HG02970 (cell line): ENCODE measurements around the gene MTCL1.

Source experiments
- ATAC-seq: cut with Tn5 transposase; IDR thresholded peaks from one replicate; pipeline ENCODE4 v1.9.1; 2021; ENCODE audit warnings: mild to moderate bottlenecking, moderate library complexity, moderate number of reproducible peaks; ENCODE audit not compliant: unreplicated experiment, low FRiP score

MTCL1 gene

DNA sequence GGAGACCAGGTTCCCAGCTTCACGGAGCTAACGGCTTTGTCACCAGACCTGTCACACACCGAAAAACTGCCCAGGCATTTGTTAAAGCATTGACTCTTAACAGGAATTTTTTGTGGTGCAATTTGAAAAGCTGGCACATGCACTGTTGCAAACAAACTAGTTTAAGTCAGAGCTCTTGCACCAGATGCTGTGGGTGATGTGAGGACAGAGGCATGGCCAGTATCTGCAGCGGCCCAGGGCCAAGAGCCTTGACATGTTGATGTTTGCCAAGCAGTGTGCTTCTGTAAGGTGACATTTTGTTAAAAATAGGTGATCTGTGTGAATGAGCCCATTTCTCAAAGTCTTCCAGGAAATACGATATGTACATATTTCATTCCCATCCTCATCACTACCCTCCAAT, 142.5 kb downstream of the MTCL1 start:
- no peak for ATAC-seq

DNA sequence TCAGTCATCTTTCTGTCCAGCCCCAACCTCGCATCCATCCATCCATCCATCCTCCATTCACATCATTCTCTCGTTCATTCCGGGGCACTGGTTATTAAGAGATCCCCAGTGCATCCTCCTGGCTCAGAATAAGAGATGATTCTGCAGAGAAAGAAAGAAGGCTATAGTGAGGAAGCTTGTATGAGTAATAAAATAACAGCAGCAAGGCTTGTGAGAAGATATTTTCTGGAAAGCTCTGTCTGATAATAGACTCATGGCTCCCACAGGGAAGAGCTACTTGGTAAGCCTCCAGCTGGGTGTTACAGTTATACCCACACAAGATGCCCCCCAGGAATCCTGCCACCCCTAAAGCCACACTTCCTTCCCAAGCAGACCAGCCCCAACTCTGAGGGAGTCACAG, 143.2 kb downstream of the MTCL1 start:
- ATAC-seq: no peak

DNA sequence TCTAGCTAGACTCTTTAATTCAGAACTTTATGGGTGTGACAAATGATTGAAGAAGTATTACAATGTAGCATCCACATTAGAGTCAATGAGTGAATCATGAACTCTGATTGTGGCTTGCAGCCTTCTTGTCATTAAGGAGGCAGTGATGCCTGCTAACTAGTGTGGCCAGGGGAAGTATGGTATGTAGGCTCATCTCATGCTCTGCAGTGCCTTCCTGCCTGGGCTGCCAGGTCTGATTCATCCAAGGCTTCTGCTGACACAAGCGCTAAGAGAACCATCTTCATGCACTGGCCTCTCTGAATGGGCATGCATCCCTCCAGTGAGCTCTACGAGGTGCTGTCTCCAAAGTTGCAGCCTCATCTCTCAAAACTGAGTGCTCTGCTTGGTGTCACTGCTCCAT, 144.3 kb downstream of the MTCL1 start:
- no peak for ATAC-seq

DNA sequence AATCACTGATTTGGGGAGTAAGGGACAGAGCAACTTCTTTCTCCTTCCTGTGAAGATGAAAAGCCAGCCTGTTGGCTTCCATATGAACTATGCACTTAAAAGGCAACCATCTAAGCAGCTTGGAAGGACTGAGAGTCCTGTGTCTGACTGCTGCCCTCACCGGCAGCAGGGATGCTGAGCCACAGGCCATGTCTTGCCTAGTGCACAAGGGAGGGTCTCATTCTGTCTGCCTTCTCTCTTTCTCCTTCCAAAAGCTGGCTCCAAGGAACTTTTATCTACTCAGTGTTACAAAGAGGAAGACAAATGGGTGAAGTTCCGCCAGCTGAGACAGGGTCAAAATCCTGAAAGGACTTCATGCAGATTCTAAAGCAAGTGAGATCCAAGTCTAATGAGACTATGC, 146.3 kb downstream of the MTCL1 start:
- no peak for ATAC-seq

DNA sequence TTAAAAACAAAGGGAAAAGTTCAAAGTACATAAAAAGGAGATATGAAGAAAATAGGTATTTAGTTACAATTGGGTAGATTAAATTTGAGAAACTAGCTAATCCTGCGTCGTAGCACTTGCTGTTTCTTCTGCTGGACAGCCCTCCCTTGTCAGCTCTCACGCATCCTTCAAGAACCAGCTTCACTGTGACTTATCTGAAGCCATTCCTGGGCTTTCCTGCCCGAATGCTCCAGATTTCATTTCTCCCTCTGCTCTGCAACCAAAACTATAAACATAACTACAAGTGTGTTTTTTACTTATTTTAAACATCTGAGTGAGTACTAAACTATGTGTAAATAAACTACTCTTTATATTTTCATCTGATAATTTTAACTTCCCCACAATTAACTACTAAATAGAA, 149.2 kb downstream of the MTCL1 start:
- ATAC-seq: no peak

DNA sequence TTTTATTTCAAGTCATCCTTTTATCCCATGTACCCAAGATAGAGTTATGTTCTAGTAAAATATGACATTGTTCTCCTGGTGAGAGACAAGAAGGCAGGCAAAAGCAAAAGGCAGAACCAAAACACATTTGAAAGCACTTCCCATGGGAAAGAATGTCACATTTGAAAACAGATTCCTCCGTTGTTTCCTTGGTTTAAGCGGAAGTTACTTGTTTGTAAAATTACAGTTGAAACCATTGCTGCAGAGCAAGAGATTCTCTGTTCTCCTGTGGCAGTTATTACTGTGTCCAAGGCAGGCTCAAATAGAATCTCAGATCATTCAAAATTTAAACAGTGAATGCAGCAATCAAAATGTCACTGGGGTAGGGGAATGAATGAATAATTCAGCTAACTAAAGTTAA, 149.6 kb downstream of the MTCL1 start:
- no peak for ATAC-seq

DNA sequence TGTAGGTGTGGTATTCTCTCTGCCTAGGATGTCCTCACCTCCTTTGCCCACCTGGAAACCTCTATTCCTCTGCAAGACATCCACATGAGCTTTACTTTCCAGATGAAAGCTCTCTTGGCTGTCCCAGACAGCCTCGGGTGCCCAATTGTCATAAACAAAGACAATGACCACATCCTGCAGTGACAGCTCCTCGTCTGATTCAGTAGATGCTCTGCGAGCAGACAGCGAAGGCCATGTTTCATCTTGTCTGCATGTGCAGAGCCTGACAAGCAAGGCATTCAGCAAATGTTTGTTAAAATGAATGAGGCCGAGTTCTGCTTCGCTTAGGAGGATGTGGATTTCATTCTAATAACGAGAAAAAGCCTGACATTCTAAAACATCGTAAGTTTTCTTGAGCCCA, 150.9 kb downstream of the MTCL1 start:
- no peak for ATAC-seq

DNA sequence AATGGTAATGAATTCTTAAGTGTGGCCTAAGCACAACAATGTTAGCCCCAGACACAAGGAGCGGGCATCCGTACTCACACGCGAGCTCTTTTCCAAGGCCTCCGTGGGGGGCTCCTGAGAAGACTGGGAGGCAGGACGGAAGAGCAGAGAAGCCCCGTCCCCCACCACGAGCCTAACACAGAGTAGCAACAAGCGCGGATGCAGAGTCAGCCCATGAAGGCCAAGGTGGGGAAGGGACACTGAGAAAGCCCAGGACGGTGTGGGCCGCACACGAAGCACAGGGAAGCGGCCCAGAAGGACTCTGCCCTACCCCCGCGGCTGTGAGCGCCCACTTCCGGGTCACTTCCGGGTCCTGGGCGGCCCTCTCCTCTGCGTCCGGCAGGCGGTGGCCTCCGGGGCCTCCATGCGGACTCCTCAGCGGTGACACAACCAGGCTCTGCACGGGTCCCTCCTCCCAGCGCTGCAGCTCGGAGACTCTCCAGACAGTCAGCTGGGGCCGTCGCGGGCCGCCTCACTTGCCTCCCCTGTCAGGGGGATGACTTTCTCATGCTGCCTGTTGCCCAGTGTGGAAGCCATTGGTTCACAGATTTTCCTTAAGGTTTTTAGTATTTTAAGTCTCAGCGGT, 151.5 kb downstream of the MTCL1 start:
- no peak for ATAC-seq

DNA sequence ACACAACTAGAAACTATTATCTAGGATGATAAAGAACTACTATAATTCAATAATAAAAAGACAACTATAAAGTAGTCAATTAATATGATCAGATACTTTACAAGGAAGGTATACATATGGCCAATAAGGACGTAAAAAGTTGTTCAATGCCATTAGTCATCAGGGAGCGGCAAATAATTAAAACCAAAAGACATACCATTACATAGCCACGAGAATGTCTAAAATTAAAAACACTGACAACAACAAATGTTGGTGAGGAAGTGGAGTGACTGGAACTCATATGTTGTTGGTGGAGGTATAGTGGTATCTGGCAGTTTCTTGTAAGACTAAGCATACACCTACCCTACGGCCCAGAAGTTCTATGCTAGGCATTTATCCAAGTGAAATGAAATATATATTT, 152.4 kb downstream of the MTCL1 start:
- ATAC-seq: no peak

DNA sequence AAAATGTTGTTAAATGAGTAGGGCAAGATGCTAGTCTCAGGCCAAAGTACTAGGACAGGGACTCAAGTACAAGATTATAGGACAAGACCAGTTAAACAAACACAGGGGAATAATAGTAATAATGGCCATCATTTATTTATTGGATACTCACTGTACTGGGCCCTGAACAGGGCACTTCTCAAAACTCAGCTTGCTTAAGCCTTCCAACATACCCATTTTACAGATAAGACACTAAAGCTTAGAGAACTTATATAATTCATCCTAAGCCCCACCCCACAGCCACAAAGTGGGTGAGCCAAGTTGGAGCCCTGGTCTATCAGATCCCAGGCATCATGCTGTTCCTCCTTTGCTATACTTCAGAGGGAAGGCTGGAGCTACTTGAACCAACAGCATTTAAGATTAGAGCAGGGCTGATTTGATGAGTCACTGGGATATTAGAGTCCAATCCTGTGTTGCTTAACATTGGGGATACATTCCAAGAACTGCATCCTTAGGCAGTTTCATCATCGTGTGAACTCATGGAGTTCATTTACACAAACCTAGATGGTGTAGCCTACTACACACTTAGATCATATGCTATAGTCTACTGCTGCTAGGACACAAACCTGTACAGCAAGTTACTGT, 153.6 kb downstream of the MTCL1 start:
- no peak for ATAC-seq

DNA sequence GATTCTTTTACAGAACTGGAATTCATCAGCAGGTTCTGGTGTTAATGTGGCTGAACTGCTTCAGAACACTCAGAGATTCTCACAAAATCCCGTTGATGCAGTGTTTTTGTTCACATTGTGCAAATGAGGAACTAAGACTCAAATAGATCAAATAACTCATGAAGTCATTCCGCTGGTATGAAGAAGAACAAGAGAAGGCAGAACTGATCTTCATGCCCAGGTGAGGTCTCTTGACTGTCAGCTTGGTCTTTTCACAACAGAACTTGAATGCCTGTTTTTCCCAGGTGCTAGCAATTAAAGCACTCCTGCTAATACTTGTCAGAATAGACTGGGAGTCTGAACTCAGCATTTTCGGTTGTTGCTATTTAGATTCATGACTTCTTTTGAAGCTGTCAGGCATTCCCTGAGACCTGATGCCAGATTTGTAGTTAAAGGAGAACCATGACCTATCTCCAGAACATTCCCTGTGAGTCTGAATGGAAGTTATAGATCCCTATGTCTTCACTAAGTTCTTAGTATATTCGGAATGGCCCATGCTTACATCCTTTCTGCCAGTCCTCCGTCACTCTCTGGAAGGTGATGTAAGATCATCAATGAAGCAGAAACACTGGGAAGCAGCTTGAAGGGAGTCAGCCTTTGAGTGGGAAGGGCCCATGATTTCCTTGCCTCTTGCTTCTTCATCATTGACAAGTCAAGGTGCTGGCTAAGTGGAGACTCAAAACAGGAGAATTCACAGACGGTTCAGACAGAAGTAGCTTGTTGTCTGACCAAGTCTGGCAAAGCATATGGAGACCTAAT, 155.7 kb downstream of the MTCL1 start:
- no peak for ATAC-seq

DNA sequence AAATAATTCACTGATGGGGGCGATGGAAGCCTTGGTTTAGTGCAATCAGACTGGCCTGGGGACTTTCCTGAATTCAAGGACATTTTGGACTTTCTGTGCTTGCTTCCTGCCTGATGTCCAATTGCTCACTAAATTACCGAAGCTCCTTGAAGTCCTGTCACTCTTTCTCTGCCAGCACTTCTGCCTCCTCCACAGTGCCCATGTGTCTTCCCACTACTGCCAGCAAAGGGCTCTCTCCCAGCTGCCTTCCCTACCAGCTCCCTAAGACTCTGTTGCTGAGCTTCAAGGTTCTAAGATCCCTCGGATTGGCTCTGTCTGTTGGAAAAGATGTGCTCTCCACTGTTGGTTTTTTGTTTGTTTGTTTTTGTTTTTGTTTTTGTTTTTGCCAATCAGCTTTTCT, 158.1 kb downstream of the MTCL1 start:
- ATAC-seq: no peak

DNA sequence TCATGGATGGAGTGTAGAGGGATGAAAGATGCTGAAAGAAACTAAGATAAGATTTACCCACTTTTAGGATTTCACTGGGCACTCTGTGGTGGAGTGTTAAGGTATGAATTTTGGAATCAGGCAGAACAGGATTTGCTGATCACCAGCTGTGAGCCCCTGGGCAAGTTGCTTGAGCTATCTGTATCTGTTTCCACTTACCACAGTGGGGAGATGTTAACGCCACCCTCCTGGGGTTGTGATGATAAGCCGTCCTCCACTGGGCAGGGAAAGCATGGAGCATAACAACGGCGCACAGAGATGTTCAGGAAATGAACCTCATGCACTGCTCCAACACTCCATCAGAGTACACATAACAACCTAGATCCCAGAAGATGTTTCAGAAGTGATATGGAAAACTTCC, 160.6 kb downstream of the MTCL1 start:
- ATAC-seq: no peak

DNA sequence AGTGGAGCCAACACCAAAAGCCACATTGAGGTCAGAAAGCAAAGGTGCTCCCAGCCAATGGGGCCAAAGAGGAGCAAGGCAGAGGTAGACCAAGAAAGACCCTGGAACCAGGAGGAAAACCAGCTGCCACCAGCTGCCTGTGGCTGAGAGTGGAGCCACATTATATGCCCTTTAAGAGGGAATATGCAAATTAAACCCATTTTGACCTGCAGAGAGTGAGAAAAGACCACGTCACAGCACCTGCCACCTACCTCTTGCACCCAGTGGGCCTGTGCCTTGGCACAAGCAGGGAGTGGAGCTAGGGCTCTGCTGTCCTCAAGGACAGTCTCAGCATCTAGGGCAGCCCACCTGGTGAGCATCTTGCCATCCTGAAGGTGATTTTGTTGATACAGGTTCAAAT, 161.3 kb downstream of the MTCL1 start:
- ATAC-seq: no peak

DNA sequence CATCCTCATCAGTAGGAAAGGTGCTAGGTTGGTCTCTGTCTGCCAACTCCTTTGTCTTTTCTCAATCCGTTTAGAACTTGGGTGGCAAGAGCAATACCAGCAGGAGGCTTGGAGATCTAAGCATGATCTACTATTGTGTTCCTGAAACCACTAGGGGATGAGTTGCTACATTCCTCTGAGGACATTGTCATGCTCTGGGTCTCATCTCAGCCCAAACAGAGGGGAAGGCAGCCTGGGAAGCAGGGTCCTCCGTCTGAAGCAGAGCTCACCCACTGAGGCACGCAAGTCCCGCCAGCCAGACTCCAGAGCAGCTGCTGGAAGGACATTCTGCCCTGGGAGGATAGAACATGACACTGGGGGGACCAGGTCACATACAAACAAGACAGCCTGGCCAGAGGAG, 162.9 kb downstream of the MTCL1 start:
- ATAC-seq: no peak

DNA sequence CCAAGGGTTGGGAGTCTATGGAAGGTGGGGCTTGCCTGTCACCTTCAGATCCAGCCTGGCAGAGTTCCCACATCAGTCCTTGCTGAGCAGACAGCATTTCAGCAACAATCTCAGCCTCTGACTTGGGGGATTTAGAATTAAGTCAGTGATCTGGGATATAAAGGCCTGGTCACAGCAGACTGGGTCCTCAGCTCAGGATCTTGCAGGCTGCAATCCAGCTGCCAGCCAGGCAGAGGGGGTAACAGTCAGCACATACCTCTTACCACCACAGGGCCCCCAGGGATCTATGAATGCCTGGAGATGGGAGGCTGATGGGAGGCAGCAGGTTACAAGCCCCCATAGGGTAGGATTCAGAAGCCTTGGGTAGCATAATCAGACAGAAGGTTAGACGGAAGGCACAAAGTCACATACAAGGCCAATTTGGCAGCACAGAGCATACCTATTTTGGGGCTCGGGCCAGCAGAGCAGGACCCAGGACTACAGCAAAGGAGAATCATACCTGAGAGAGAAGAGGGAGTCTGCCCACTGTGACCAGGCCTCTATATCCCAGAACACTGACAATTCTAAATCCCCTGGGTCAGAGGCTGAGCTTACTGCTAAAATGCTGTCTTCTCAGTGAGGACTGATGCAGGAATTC, 163.5 kb downstream of the MTCL1 start:
- ATAC-seq: no peak

DNA sequence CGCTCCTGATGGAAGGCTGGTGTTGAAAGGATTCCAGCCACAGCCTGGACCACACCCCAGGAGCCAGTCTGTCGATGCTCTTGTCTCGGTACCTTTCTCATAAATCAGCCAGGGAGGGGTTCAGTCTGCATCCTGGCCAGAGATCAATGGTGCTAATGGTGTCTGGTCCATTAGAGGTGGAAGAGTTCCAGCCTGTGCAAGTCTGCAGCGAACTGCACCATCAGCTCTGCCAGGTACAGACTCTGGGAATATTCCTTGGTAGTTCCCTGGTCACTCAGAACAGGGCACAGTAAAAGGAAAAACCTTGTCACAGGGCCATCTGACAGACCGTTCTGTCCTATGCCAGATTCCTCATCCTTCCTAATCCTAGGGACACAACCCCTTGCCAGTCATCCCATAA, 164.3 kb downstream of the MTCL1 start:
- no peak for ATAC-seq

DNA sequence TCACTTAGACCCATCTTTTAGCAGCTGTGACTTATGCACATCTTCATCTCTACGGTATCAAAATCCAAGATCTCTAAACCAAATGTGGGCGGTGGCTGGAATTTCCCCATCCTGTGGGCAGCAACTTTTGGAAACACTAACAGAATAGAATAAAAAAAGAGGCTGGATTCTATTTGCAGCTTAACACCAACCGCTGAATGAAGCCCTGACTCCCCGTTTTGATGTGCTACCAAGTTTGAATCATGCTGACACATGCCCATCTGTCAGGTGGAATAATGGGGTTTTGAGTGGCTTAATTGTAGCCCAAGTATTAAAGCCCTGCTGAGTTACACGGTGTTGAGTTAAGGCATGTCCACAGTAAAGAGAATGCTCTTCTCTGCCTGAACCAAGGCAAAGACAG, 165.2 kb downstream of the MTCL1 start:
- ATAC-seq: no peak

DNA sequence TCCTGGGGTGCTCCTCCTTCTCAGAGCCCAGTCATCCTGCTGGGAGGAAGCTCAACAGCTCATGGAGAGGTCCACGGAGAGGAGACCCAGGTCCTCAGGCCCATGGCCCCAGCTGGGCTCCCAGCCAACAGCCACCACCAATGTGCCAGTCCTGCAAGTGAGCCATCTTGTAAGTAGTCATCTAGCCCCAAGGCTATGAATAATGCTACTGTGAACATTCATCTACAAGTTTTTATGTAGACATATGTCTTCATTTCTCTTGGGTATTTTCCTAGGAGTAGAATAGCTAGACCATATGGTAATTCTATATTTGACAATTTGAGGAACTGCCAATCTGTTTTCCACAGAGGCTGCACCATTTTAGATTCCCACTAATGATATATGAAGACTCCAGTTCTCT, 166.1 kb downstream of the MTCL1 start:
- no peak for ATAC-seq

DNA sequence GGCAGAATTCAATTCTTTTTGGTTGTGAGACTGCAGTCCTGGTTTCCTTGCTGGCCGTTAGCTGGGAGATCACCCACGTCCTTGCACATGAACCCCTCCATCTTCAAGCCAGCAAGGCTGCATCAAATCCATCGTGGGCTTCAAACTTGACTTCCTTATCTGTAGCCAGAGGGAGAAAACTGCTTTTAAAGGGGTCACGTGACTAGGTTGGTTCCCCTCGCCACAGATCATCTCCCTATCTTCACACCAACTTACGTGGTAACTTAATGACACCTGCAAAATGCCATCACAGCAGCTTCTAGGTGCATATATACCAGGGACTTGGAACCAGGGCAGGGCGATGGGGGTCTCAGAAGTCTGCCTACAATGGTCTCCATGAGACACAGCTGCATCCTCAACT, 169.5 kb downstream of the MTCL1 start:
- ATAC-seq: no peak

DNA sequence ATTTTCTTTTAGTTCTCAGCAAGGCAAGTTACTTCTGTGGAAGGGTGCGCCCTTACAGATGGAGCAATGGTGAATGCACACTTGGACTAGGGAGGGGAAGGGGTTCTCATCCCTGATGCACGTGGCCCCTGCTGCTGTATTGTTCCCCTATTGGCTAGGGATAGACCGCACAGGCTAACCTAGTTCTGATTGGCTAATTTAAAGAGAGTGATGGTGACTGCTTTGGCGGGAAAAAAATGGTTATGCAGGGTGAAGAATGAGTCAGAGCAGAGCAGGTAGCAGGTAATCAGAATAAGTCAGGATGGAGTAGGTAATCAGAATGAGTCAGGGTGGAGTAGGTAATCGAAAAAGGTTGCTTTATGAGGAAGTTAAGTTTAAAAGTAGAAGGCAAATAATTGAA, 171.5 kb downstream of the MTCL1 start:
- no peak for ATAC-seq

DNA sequence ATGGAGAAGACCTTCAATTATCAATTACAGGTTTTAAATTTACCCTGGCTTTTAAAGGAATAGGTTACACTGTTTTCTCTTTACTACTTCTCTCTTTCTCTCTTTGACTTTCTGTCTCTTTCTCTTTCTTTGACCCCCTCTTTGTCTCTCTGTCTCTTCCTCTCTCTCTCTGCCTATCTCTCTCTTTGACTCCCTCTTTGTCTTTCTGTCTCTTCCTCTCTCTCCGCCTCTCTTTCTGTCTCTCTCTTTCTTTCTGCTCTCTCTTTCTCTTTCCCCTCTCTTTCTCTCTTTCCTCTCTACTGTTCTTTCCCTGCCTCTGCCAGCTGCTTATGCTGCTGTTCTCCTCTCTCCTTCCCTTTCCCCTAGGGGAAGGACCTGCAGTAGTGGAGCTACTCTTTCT, 175.7 kb downstream of the MTCL1 start:
- no peak for ATAC-seq
